ENCODE data around the gene PHF21A. TPM values are rescaled to one million over a fixed set of nuclear protein-coding genes. Genes with fewer than 3 reads are reported as not detected.

PHF21A gene
- total and polyA plus RNA-seq, 2 donors (not counting 3 experiments of a cell fraction or from before 2014, with no cell fraction given) = 14.1 to 30.5 TPM

DNA sequence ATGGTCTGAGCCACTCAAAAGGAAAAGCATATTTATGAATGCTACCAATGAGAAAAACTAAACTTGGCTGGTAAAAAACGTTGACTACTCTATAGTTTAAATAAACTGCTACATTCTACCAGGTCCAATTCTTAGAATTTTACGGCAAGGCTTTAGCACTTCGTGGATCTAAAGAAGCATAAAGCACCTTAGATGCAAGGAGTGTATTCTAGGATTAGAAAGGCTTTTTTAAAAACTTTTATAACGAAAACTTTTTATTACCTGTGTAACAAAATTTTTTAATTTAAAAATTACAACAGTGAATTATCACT, 13.9 kb downstream of the PHF21A start:
- POLR2A ChIA-PET = no interaction called here
- CTCF ChIA-PET = no interaction called here
- FAIRE-seq (no peak), DNase-seq (ENCODE audit: low read depth, low spot score) (no peak)
- Histone ChIP-seq H3K27ac (ENCODE audit: insufficient read depth, low read depth, low read length) (no peak overlapping the region), H3K4me2 (ENCODE audit: insufficient read depth, low read length) (no peak overlapping the region), H3K27me3 (ENCODE audit: control insufficient read depth in 2 of 2, insufficient read depth in 2 of 2, low read length in 2 of 2) (no peaks in the 10 kb centered on the region), H3K4me1 (ENCODE audit: control insufficient read depth, extremely low read depth, insufficient read depth, low read length) (peaks cover 5% of the 10 kb centered on the region), H2AFZ (ENCODE audit: low read depth, low read length) (no peak overlapping the region), H3K9me1 (replicated peaks; ENCODE audit: control insufficient read depth, extremely low read depth, insufficient read depth, low read length) (no peaks in the 10 kb centered on the region), H3K9ac (replicated peaks; ENCODE audit: extremely low read depth, insufficient read depth, low read length) (no peak overlapping the region), H3K36me3 (ENCODE audit: control insufficient read depth in 2 of 2, extremely low read depth in 1 of 2, insufficient read depth in 2 of 2, low read length in 2 of 2) (no peaks in the 10 kb centered on the region), H4K20me1 (replicated peaks; ENCODE audit: control insufficient read depth, extremely low read depth, insufficient read depth, low read length) (peaks cover 5% of the 10 kb centered on the region), H3K79me2 (ENCODE audit: control insufficient read depth, insufficient read depth, low read length) (peaks cover 4% of the 10 kb centered on the region), H3K4me3 (replicated peaks in 1 of 3; ENCODE audit: insufficient read depth in 1 of 3, low read depth in 1 of 3, low read length in 3 of 3) (no peak overlapping the region), H3K9me3 (replicated peaks; ENCODE audit: control insufficient read depth, insufficient read depth, low read length) (no peaks in the 10 kb centered on the region)
- BruUV-seq (replicated peaks) = no TSS peak
- dilution Hi-C loops (cut with MboI; ENCODE audit: extremely low pct_ligation_motif_present, low sequenced_read_pairs) = no loop called here
- intact Hi-C loops (cut with micrococcal nuclease) = no loop called here
- TF ChIP-seq JUN (IDR thresholded peaks at IDR 0.05; ENCODE audit: borderline replicate concordance, insufficient read depth, insufficient read length, low read depth) (no peak), GATA2 (IDR thresholded peaks at IDR 0.05; ENCODE audit: insufficient read depth, insufficient read length, low read depth, low read length) (no peak), POLR2A (IDR thresholded peaks at IDR 0.05; ENCODE audit: low read depth, low read length) (no peak), EZH2 (IDR thresholded peaks at IDR 0.05; ENCODE audit: borderline replicate concordance, low read depth, low read length, severe bottlenecking) (no peak), MYC (IDR thresholded peaks at IDR 0.05; ENCODE audit: low read depth, low read length) (no peak), CTCF (IDR thresholded peaks at IDR 0.05; ENCODE audit: extremely low read depth in 1 of 2, insufficient read depth in 1 of 2, low read depth in 1 of 2, low read length in 2 of 2) (no peak), FOS (IDR thresholded peaks at IDR 0.05; ENCODE audit: borderline replicate concordance, insufficient read depth, low read length) (no peak), POLR2AphosphoS5 (IDR thresholded peaks at IDR 0.05; ENCODE audit: insufficient read depth, low read depth, low read length) (no peak)
- TF ChIP-seq, protein P1, sequence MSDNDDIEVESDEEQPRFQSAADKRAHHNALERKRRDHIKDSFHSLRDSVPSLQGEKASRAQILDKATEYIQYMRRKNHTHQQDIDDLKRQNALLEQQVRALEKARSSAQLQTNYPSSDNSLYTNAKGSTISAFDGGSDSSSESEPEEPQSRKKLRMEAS (IDR thresholded peaks at IDR 0.05; ENCODE audit: insufficient read depth, insufficient read length) = no peak

All from endothelial cell of umbilical vein (primary cell).